WTC11 (cell line): ENCODE data around the gene ROBO1. TPM values are rescaled to one million over a fixed set of nuclear protein-coding genes. Genes with fewer than 3 reads are reported as not detected.

Experiments
- ATAC-seq: fragments of 200-7000 bp; cut with Tn5 transposase; 2 replicates; pipeline ENCODE4 v1.10.0; 2021; ENCODE audit warnings: mild to moderate bottlenecking, moderate library complexity
- CTCF ChIA-PET: fragments of 300-600 bp; sonication (Branson Sonifier 250); formaldehyde crosslinking; loops from one replicate; lab custom pipeline; 2021; ENCODE audit warnings: antibody characterized with exemption; lab: Charles Lee
- POLR2A ChIA-PET: fragments of 350-600 bp; sonication (Branson Sonifier 250); formaldehyde crosslinking; loops from one replicate; lab custom pipeline; 2021; ENCODE audit warnings: antibody characterized with exemption; lab: Charles Lee
- DNase-seq: peaks from one replicate; pipeline ENCODE4 v3.0.0; 2021; ENCODE audit warnings: low spot score
- H3K27ac Mint-ChIP-seq: 2 replicates; pipeline ENCODE4 v1.8.0; 2021; ENCODE audit warnings: mixed read lengths
- H3K27me3 Mint-ChIP-seq: 2 replicates; pipeline ENCODE4 v1.8.0; 2021; ENCODE audit warnings: low read depth, mild to moderate bottlenecking, moderate library complexity, mixed read lengths
- H3K36me3 Mint-ChIP-seq: 2 replicates; pipeline ENCODE4 v1.8.0; 2021; ENCODE audit warnings: mixed read lengths
- H3K4me1 Mint-ChIP-seq: 2 replicates; pipeline ENCODE4 v1.8.0; 2022; ENCODE audit warnings: mixed read lengths
- H3K4me3 Mint-ChIP-seq: 2 replicates; pipeline ENCODE4 v1.8.0; 2021; ENCODE audit warnings: mild to moderate bottlenecking, moderate library complexity, mixed read lengths
- H3K9me3 Mint-ChIP-seq: 2 replicates; pipeline ENCODE4 v1.8.0; 2021; ENCODE audit warnings: mixed read lengths
- ATF3 ChIP-seq: sonication (generic); formaldehyde crosslinking; conservative IDR thresholded peaks from 2 replicates; pipeline ENCODE4 v1.8.1; 2022; ENCODE audit warnings: mild to moderate bottlenecking, missing genetic modification reagents
- CTCF ChIP-seq: fragments of 200-600 bp; IDR thresholded peaks from 2 replicates; pipeline ENCODE4 v1.8.0; 2022; ENCODE audit warnings: antibody characterized with exemption
- E2F1 ChIP-seq: sonication (generic); formaldehyde crosslinking; IDR thresholded peaks from 2 replicates; pipeline ENCODE4 v1.8.0; 2022; ENCODE audit warnings: mild to moderate bottlenecking, missing genetic modification reagents
- E2F5 ChIP-seq: sonication (generic); formaldehyde crosslinking; IDR thresholded peaks from 2 replicates; pipeline ENCODE4 v1.8.1; 2022; ENCODE audit warnings: mild to moderate bottlenecking, moderate library complexity, missing genetic modification reagents
- ESRRA ChIP-seq: sonication (generic); formaldehyde crosslinking; IDR thresholded peaks from 2 replicates; pipeline ENCODE4 v1.8.1; 2022; ENCODE audit warnings: mild to moderate bottlenecking, missing genetic modification reagents, borderline replicate concordance
- JAZF1 ChIP-seq: fragments of 250-450 bp; sonication (Bioruptor Pico); IDR thresholded peaks from 2 replicates; pipeline ENCODE4 v1.9.0; 2021; ENCODE audit warnings: moderate library complexity, mild to moderate bottlenecking, inconsistent platforms
- PREB ChIP-seq: sonication (generic); formaldehyde crosslinking; IDR thresholded peaks from 2 replicates; pipeline ENCODE4 v1.8.1; 2022; ENCODE audit warnings: mild to moderate bottlenecking, missing genetic modification reagents, moderate library complexity, borderline replicate concordance
- SOX15 ChIP-seq: fragments of 250-450 bp; sonication (Bioruptor Pico); IDR thresholded peaks from 2 replicates; pipeline ENCODE4 v1.9.0; 2021; ENCODE audit warnings: mild to moderate bottlenecking
- TEAD1 ChIP-seq: sonication (generic); formaldehyde crosslinking; IDR thresholded peaks from 2 replicates; pipeline ENCODE4 v1.8.0; 2022; ENCODE audit warnings: mild to moderate bottlenecking, missing genetic modification reagents
- ZNF532 ChIP-seq: fragments of 250-450 bp; sonication (Bioruptor Pico); IDR thresholded peaks from 2 replicates; pipeline ENCODE4 v1.9.0; 2021; ENCODE audit warnings: mild to moderate bottlenecking, borderline replicate concordance
- total RNA-seq: library from RNA; stranded (reverse); gene quantifications from 3 replicates; pipeline ENCODE4 v1.2.3, GENCODE V29; 2021

ROBO1 gene
- total RNA-seq, 1 experiment from 2014 or later = 90.9 TPM

GRCh38 chr3:79410136-79410535 is 357.7 kb downstream of the ROBO1 start:
- no peak for TF ChIP-seq PREB (CRISPR knock-in tag)
- TF ChIP-seq JAZF1 (CRISPR knock-in tag) = no peak
- no peak for TF ChIP-seq E2F5 (CRISPR knock-in tag)
- no peak for TF ChIP-seq SOX15 (CRISPR knock-in tag)
- TF ChIP-seq ZNF532 = no peak
- TF ChIP-seq CTCF = no peak
- TF ChIP-seq TEAD1 (CRISPR knock-in tag) = no peak
- no peak for TF ChIP-seq ATF3 (CRISPR knock-in tag)
- no peak for TF ChIP-seq ESRRA (CRISPR knock-in tag)
- ChIA-PET POLR2A (no interaction called here), CTCF (no interaction called here)
- no peaks in the 10 kb centered on the region for H3K36me3 Mint-ChIP-seq
- no peak overlapping the region for H3K4me3 Mint-ChIP-seq
- no peaks in the 10 kb centered on the region for H3K27me3 Mint-ChIP-seq
- ATAC-seq (no peak), DNase-seq (no peak)
- no peak overlapping the region for H3K27ac Mint-ChIP-seq
- no peaks in the 10 kb centered on the region for H3K9me3 Mint-ChIP-seq
- H3K4me1 Mint-ChIP-seq = no peaks in the 10 kb centered on the region

GRCh38 chr3:79406175-79406574 is 361.6 kb downstream of the ROBO1 start:
- Mint-ChIP-seq H3K36me3 (no peaks in the 10 kb centered on the region), H3K4me1 (no peaks in the 10 kb centered on the region), H3K9me3 (no peaks in the 10 kb centered on the region), H3K27ac (no peak overlapping the region), H3K27me3 (no peaks in the 10 kb centered on the region), H3K4me3 (no peak overlapping the region)
- TF ChIP-seq E2F1 (CRISPR knock-in tag) = no peak
- TF ChIP-seq CTCF = 0 out of 2 replicates have a peak, but pooled peaks have one; percentile 16
- CTCF ChIA-PET = interaction anchor here (0.6 to 1.5 kb wide), 12 partner anchors 9 to 387 kb away, joined by 3 to 9 read pairs (median 4); no protein-coding TSS in a partner anchor
- POLR2A ChIA-PET = no interaction called here
- DNase-seq = peak; percentile 45
- peak; percentile 81 for ATAC-seq
